GM13976 (cell line): ENCODE measurements around the gene DLX4.

Experiments used
- DNase-seq: peaks from one replicate; pipeline ENCODE4 v3.0.0; 2012; ENCODE audit warnings: low spot score
- CTCF ChIP-seq: IDR thresholded peaks from 2 replicates; pipeline ENCODE4 v1.5.1; 2012; ENCODE audit warnings: borderline replicate concordance, mild to moderate bottlenecking; ENCODE audit not compliant: insufficient read depth; ENCODE audit errors: extremely low read depth, missing control alignments, control extremely low read depth
- in situ Hi-C: fragments of 300-500 bp; cut with MboI; formaldehyde crosslinking; loops from one replicate; pipeline ENCODE4 v1.12.0; 2022; ENCODE audit warnings: low sequenced_read_pairs, mixed read lengths, inconsistent platforms; ENCODE audit not compliant: unreplicated experiment

DLX4 gene

GRCh38 chr17:49966767-49967166 lies 2.2 kb upstream of the DLX4 start:
- in situ Hi-C loops, result no loop called here
- DNase-seq, result no peak
- no peak for TF ChIP-seq CTCF

- TF ChIP-seq CTCF, result no peak
- in situ Hi-C loops, result no loop called here
- DNase-seq, result no peak
Measured at GRCh38 chr17:49967205-49967604, 1.8 kb upstream of the DLX4 start.

GRCh38 chr17:49967621-49968404 lies 1.2 kb upstream of the DLX4 start:
- no peak for TF ChIP-seq CTCF
- no peak for DNase-seq
- in situ Hi-C loops, result no loop called here

- in situ Hi-C loops, result no loop called here
- TF ChIP-seq CTCF, result no peak
- DNase-seq, result peak; percentile 88
Measured at GRCh38 chr17:49968405-49969133, 421 bp upstream of the DLX4 start.

- in situ Hi-C loops, result no loop called here
- DNase-seq, result no peak
- TF ChIP-seq CTCF, result no peak
Measured at GRCh38 chr17:49969795-49970389, 902 bp downstream of the DLX4 start.

- TF ChIP-seq CTCF, result no peak
- in situ Hi-C loops, result no loop called here
- DNase-seq, result no peak
Measured at GRCh38 chr17:49970498-49970897, 1.5 kb downstream of the DLX4 start.
